GM12878 (cell line): Measurements from ENCODE around the gene ADAR. TPM values are rescaled to one million over a fixed set of nuclear protein-coding genes. Genes with fewer than 3 reads are reported as not detected.

Experiments used
- ATAC-seq: fragments of 200-7000 bp; cut with Tn5 transposase; 3 replicates; pipeline ENCODE4 v1.9.1; 2020; ENCODE audit warnings: mild to moderate bottlenecking, moderate library complexity
- BruUV-seq: library from RNA; stranded (reverse); fragments of 400-500 nt; replicated peaks from 2 replicates; lab custom pipeline; 2021; lab: Mats Ljungman, UMichigan
- CTCF ChIA-PET: fragments of 300-600 bp; sonication (Branson Sonifier 250); formaldehyde crosslinking; extraction: SDS; loops from one replicate; lab custom pipeline; 2021; ENCODE audit warnings: inconsistent platforms; lab: Yijun Ruan, JAX
- POLR2A ChIA-PET: fragments of 350-600 bp; formaldehyde crosslinking; extraction: SDS; loops from one replicate; lab custom pipeline; 2021; ENCODE audit warnings: inconsistent platforms; lab: Charles Lee
- RAD21 ChIA-PET: fragments of 300-600 bp; sonication (Branson Sonifier 250); formaldehyde crosslinking; loops from one replicate; lab custom pipeline; 2023; ENCODE audit warnings: antibody characterized with exemption; ENCODE audit not compliant: unreplicated experiment; lab: Charles Lee
- SMC1A ChIA-PET: fragments of 300-600 bp; sonication (Branson Sonifier 250); formaldehyde crosslinking; loops from one replicate; lab custom pipeline; 2023; ENCODE audit not compliant: unreplicated experiment, uncharacterized antibody; lab: Charles Lee
- DNase-seq: peaks from one replicate; pipeline ENCODE4 v3.0.0-alpha.2; 2011; ENCODE audit warnings: low read depth, low spot score
- FAIRE-seq: peaks from 3 replicates; lab custom pipeline; 2011; peaks lifted over from hg19 to GRCh38; lab: Jason Lieb, UNC
- H2AFZ ChIP-seq: 2 replicates; pipeline ENCODE4 v1.6.0; 2011; ENCODE audit warnings: low read depth, low read length, control low read depth; ENCODE audit not compliant: control insufficient read depth
- H3K27ac ChIP-seq: 2 replicates; pipeline ENCODE4 v1.5.1; 2011; ENCODE audit warnings: control low read depth; ENCODE audit not compliant: control insufficient read depth, insufficient read depth
- H3K27me3 ChIP-seq, 2 experiments: replicated peaks in 1 of 2; 2 replicates each; pipeline versions ENCODE4 v1.6.0 to v1.6.1; 2011; ENCODE audit warnings: low read length in 1 of 2; ENCODE audit not compliant: control insufficient read depth in 2 of 2, insufficient read depth in 2 of 2
- H3K36me3 ChIP-seq, 2 experiments: 2 replicates each; pipeline ENCODE4 v1.5.1; 2011; ENCODE audit warnings: low read length in 1 of 2; ENCODE audit not compliant: control insufficient read depth in 2 of 2, insufficient read depth in 2 of 2
- H3K4me1 ChIP-seq: 2 replicates; pipeline ENCODE4 v1.6.1; 2011; ENCODE audit warnings: mild to moderate bottlenecking, low read length, moderate library complexity, mixed read lengths; ENCODE audit not compliant: control insufficient read depth, insufficient read depth
- H3K4me2 ChIP-seq: 2 replicates; pipeline ENCODE4 v1.6.0; 2011; ENCODE audit warnings: control low read depth; ENCODE audit not compliant: control insufficient read depth, insufficient read depth
- H3K4me3 ChIP-seq: fragments of 200-600 bp; sonication (generic); 2 replicates; pipeline ENCODE4 v1.5.1; 2016
- H3K79me2 ChIP-seq: 2 replicates; pipeline ENCODE4 v1.6.0; 2011; ENCODE audit warnings: low read length; ENCODE audit not compliant: control insufficient read depth, insufficient read depth
- H3K9ac ChIP-seq: 2 replicates; pipeline ENCODE4 v1.8.0; 2011; ENCODE audit warnings: low read length, control low read depth, mixed read lengths; ENCODE audit not compliant: control insufficient read depth, insufficient read depth
- H3K9me3 ChIP-seq: replicated peaks from 3 replicates; pipeline ENCODE4 v1.5.1; 2011; ENCODE audit warnings: mild to moderate bottlenecking, low read length; ENCODE audit not compliant: control insufficient read depth, insufficient read depth
- H4K20me1 ChIP-seq: 2 replicates; pipeline ENCODE4 v1.6.0; 2011; ENCODE audit not compliant: control insufficient read depth, insufficient read depth
- HDAC6 ChIP-seq: fragments of 200-600 bp; sonication (generic); IDR thresholded peaks from one replicate; pipeline ENCODE4 v1.8.0; 2017; ENCODE audit warnings: antibody characterized with exemption; ENCODE audit not compliant: unreplicated experiment
- POLR2AphosphoS5 ChIP-seq: IDR thresholded peaks from 2 replicates; pipeline ENCODE4 v1.6.1; 2011; ENCODE audit warnings: mild to moderate bottlenecking, low read length, inconsistent platforms
- RUNX3 ChIP-seq: IDR thresholded peaks from 2 replicates; pipeline ENCODE4 v1.6.1; 2012; ENCODE audit warnings: low read length, inconsistent platforms
- SMARCA5 ChIP-seq: fragments of 450-650 bp; IDR thresholded peaks from 2 replicates; pipeline ENCODE4 v1.6.1; 2017; ENCODE audit warnings: mild to moderate bottlenecking
- SMC3 ChIP-seq: IDR thresholded peaks from 2 replicates; pipeline ENCODE4 v1.6.1; 2011; ENCODE audit warnings: low read length, improper control_type of control experiment, borderline replicate concordance
- STAT1 ChIP-seq: fragments of 450-650 bp; conservative IDR thresholded peaks from 2 replicates; pipeline ENCODE4 v1.6.1; 2014; ENCODE audit warnings: antibody characterized with exemption, mild to moderate bottlenecking
- WGBS: methylation state at CpG from one replicate; pipeline ENCODE4 v1.1.6; 2016; ENCODE audit warnings: low lambda C conversion rate; ENCODE audit not compliant: insufficient replicate concordance, insufficient coverage; ENCODE audit errors: missing lambda C conversion rate; 5-methylcytosine and 5-hydroxymethylcytosine counted together
- in situ Hi-C: fragments of 300-500 bp; cut with MboI; formaldehyde crosslinking; loops from 9 replicates; pipeline ENCODE4 v1.14.3; 2018; ENCODE audit warnings: mixed read lengths
- intact Hi-C: fragments of 100-400 bp; cut with micrococcal nuclease; formaldehyde crosslinking; loops from one replicate; pipeline ENCODE4 v1.14.2; 2022; ENCODE audit not compliant: unreplicated experiment
- polyA plus RNA-seq, 11 experiments: library from polyadenylated mRNA; depleted of rRNA in 4 of 11; unstranded in 6 of 11; stranded (reverse) in 5 of 11; fragments of >200 nt; fragmentation: Nextera tagmentation in 4 of 11; fragmentation: Illumina TruSeq in 1 of 11; extraction: Ambion mirVana in 4 of 11; extraction: Trizol in 1 of 11; gene quantifications; 1 replicate in 1 of 11; 2 replicates in 10 of 11; pipeline versions ENCODE4 v1.2.1 to v1.2.3, GENCODE V29; 2011 to 2016; ENCODE audit warnings: inconsistent platforms in 2 of 11, missing spikeins in 2 of 11, low read depth in 1 of 11
- total RNA-seq, 4 experiments: library from RNA; depleted of rRNA in 3 of 4; stranded (reverse); fragments of >200 nt in 3 of 4; fragmentation: Illumina TruSeq in 1 of 4; extraction: Trizol in 1 of 4; gene quantifications; 2 replicates each; pipeline versions ENCODE4 v1.2.1 to v1.2.3, GENCODE V29; 2013 to 2021
- TF ChIP-seq, protein P1 (sequence below): fragments of 450-650 bp; formaldehyde crosslinking; IDR thresholded peaks from 2 replicates; pipeline ENCODE4 v1.4.0; 2020; ENCODE audit warnings: mild to moderate bottlenecking, moderate library complexity
- TF ChIP-seq, protein P2 (sequence below): fragments of 450-650 bp; IDR thresholded peaks from 2 replicates; pipeline ENCODE4 v1.6.1; 2014; ENCODE audit warnings: mild to moderate bottlenecking
- TF ChIP-seq, protein P3 (sequence below): IDR thresholded peaks from 2 replicates; pipeline ENCODE4 v1.6.1; 2012; ENCODE audit warnings: improper control_type of control experiment, low read depth, low read length; ENCODE audit not compliant: insufficient replicate concordance

Gene ADAR
- total and polyA plus RNA-seq, 10 of the 15 experiments (the other 5 are each of a cell fraction or from before 2014, with no cell fraction given) = 55.5 to 413 (median 176) TPM

DNA sequence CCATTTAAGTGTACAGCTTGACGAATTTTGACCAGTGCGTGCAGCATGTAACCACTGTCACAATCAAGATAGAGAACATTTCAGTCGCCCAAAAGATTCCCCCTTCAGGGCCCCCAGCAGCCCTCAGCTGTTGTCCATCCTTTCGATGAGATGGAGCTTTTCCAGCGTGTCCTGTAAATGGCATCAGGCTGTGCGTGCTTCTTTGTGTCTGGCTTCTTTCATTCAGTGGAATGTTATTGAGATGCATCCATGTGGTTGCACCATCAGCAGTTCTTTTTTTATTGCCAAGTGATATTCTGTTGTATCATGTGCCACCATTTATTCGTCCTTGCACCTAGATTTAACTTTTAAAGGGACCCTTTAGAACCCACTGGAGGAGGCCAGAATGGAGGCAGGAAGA, 71.4 kb downstream of the ADAR start:
- in situ Hi-C loops = no loop called here
- H3K79me2 ChIP-seq = no peaks in the 10 kb centered on the region
- H3K4me1 ChIP-seq = no peaks in the 10 kb centered on the region
- H3K27me3 ChIP-seq = peaks cover 3% of the 10 kb centered on the region in 2 experiments; a peak in 2 of 4 replicates
- TF ChIP-seq, protein P1, sequence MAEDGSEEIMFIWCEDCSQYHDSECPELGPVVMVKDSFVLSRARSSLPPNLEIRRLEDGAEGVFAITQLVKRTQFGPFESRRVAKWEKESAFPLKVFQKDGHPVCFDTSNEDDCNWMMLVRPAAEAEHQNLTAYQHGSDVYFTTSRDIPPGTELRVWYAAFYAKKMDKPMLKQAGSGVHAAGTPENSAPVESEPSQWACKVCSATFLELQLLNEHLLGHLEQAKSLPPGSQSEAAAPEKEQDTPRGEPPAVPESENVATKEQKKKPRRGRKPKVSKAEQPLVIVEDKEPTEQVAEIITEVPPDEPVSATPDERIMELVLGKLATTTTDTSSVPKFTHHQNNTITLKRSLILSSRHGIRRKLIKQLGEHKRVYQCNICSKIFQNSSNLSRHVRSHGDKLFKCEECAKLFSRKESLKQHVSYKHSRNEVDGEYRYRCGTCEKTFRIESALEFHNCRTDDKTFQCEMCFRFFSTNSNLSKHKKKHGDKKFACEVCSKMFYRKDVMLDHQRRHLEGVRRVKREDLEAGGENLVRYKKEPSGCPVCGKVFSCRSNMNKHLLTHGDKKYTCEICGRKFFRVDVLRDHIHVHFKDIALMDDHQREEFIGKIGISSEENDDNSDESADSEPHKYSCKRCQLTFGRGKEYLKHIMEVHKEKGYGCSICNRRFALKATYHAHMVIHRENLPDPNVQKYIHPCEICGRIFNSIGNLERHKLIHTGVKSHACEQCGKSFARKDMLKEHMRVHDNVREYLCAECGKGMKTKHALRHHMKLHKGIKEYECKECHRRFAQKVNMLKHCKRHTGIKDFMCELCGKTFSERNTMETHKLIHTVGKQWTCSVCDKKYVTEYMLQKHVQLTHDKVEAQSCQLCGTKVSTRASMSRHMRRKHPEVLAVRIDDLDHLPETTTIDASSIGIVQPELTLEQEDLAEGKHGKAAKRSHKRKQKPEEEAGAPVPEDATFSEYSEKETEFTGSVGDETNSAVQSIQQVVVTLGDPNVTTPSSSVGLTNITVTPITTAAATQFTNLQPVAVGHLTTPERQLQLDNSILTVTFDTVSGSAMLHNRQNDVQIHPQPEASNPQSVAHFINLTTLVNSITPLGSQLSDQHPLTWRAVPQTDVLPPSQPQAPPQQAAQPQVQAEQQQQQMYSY (CRISPR knock-in tag) = no peak
- TF ChIP-seq, protein P2, sequence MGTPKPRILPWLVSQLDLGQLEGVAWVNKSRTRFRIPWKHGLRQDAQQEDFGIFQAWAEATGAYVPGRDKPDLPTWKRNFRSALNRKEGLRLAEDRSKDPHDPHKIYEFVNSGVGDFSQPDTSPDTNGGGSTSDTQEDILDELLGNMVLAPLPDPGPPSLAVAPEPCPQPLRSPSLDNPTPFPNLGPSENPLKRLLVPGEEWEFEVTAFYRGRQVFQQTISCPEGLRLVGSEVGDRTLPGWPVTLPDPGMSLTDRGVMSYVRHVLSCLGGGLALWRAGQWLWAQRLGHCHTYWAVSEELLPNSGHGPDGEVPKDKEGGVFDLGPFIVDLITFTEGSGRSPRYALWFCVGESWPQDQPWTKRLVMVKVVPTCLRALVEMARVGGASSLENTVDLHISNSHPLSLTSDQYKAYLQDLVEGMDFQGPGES = no peak
- TF ChIP-seq SMARCA5 (no peak), HDAC6 (no peak), STAT1 (no peak), RUNX3 (no peak), SMC3 (no peak), POLR2AphosphoS5 (no peak)
- TF ChIP-seq, protein P3, sequence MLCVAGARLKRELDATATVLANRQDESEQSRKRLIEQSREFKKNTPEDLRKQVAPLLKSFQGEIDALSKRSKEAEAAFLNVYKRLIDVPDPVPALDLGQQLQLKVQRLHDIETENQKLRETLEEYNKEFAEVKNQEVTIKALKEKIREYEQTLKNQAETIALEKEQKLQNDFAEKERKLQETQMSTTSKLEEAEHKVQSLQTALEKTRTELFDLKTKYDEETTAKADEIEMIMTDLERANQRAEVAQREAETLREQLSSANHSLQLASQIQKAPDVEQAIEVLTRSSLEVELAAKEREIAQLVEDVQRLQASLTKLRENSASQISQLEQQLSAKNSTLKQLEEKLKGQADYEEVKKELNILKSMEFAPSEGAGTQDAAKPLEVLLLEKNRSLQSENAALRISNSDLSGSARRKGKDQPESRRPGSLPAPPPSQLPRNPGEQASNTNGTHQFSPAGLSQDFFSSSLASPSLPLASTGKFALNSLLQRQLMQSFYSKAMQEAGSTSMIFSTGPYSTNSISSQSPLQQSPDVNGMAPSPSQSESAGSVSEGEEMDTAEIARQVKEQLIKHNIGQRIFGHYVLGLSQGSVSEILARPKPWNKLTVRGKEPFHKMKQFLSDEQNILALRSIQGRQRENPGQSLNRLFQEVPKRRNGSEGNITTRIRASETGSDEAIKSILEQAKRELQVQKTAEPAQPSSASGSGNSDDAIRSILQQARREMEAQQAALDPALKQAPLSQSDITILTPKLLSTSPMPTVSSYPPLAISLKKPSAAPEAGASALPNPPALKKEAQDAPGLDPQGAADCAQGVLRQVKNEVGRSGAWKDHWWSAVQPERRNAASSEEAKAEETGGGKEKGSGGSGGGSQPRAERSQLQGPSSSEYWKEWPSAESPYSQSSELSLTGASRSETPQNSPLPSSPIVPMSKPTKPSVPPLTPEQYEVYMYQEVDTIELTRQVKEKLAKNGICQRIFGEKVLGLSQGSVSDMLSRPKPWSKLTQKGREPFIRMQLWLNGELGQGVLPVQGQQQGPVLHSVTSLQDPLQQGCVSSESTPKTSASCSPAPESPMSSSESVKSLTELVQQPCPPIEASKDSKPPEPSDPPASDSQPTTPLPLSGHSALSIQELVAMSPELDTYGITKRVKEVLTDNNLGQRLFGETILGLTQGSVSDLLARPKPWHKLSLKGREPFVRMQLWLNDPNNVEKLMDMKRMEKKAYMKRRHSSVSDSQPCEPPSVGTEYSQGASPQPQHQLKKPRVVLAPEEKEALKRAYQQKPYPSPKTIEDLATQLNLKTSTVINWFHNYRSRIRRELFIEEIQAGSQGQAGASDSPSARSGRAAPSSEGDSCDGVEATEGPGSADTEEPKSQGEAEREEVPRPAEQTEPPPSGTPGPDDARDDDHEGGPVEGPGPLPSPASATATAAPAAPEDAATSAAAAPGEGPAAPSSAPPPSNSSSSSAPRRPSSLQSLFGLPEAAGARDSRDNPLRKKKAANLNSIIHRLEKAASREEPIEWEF = no peak
- H3K9ac ChIP-seq = no peak overlapping the region
- no peaks in the 10 kb centered on the region; the same call in 2 of the 3 replicates for H3K9me3 ChIP-seq
- ATAC-seq = no peak
- no peaks in the 10 kb centered on the region for H3K36me3 ChIP-seq
- CTCF ChIA-PET = interaction anchor here (1.2 to 4.6 kb wide), 3 partner anchors 10 to 188 kb away, joined by 4 to 26 read pairs (median 16); no protein-coding TSS in a partner anchor
- SMC1A ChIA-PET = no interaction called here
- no peak overlapping the region for H3K4me3 ChIP-seq
- no peak overlapping the region for H3K27ac ChIP-seq
- POLR2A ChIA-PET = no interaction called here
- RAD21 ChIA-PET = no interaction called here
- no peak overlapping the region for H2AFZ ChIP-seq
- H4K20me1 ChIP-seq = no peaks in the 10 kb centered on the region
- WGBS = 37% methylated on average over 7 of the region's 7 CpGs
- DNase-seq = no peak
- intact Hi-C loops = no loop called here
- H3K4me2 ChIP-seq = no peak overlapping the region
- FAIRE-seq = no peak
- BruUV-seq = no TSS peak
